Effector CD4-positive, alpha-beta T cell (primary cell): Measurements from ENCODE around the gene ZP4. TPM values are rescaled to one million over a fixed set of nuclear protein-coding genes. Genes with fewer than 3 reads are reported as not detected.

Experiments
- DNase-seq: peaks from one replicate; pipeline ENCODE4 v3.0.0-alpha.2; 2020
- total RNA-seq: gene quantifications from one replicate; lab custom pipeline; 2026; lab: John Stamatoyannopoulos, UW

ZP4 gene, protein sequence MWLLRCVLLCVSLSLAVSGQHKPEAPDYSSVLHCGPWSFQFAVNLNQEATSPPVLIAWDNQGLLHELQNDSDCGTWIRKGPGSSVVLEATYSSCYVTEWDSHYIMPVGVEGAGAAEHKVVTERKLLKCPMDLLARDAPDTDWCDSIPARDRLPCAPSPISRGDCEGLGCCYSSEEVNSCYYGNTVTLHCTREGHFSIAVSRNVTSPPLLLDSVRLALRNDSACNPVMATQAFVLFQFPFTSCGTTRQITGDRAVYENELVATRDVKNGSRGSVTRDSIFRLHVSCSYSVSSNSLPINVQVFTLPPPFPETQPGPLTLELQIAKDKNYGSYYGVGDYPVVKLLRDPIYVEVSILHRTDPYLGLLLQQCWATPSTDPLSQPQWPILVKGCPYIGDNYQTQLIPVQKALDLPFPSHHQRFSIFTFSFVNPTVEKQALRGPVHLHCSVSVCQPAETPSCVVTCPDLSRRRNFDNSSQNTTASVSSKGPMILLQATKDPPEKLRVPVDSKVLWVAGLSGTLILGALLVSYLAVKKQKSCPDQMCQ
- not detected for total RNA-seq

DNA sequence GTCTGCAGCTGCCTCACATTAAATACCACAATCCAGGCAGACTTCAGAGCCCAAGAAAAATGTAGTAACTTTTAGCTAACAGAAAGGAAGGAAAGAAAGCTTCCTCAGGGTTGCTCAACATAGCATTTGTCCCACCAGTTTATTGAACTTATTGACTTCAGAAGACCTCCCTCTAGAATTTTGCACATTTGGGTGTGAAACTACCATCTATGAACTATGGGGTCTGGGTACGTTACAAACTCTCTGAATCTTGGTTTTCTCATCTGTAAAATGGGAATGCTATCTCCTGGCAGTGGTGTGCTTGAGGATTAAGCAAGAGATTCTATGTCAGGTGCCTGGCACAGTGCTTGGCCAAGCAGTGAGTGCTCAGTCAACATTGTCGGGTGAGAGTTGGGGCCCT, at the start of gene ZP4:
TSS of gene ZP4 (minus strand) at position 101 of the 400 bp plus-strand sequence. CDS start 287 bp downstream, outside the sequence.
- DNase-seq = no peak

DNA sequence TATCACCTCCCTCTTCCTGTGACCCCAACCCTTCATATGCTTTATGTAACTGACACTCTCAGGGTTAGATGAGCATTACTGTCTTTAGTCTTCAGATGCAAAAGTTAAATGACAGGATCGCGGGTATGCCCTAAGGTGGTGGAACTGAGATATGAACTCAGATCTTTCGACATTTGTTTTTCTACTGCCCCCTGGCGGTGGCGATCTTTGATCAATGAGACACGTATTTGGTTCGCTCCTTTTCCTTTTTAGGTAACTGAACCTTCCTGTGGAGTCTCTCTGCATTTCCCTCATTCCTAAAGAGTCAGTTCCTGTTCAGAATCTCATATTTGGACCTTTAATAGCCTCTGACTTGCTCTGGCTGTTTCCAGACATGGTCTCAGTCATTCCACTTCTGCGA, 47.8 kb upstream of the ZP4 start:
- no peak for DNase-seq

- no peak for DNase-seq
Observed at GRCh38 chr1:237938068-237938467, 47.3 kb upstream of the ZP4 start.

GRCh38 chr1:237932816-237933215, 42.1 kb upstream of the ZP4 start:
- no peak for DNase-seq

- no peak for DNase-seq
Observed at GRCh38 chr1:237931581-237931980, 40.9 kb upstream of the ZP4 start.

- DNase-seq = no peak
Observed at GRCh38 chr1:237927198-237927597, 36.5 kb upstream of the ZP4 start.

DNA sequence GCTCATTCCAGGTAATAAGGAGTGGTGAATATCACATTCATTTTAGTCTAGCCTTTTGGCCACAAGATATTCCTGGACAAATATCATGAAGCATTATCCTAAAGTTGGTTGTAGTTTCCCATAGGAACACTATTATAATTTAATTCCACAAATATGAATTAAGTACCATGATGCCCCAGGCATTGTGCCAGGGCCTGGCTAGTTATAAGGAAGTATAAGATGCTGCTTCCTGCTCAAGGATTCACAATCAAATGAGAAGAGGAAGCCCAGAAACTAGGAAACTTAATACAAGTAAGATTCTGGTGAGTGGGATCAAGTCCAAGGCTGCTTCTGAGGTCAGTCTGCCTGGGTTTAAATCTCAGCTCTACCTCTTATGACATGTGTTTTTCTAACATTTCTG, 30.6 kb upstream of the ZP4 start:
- no peak for DNase-seq

GRCh38 chr1:237913345-237913744, 22.6 kb upstream of the ZP4 start:
- no peak for DNase-seq

DNA sequence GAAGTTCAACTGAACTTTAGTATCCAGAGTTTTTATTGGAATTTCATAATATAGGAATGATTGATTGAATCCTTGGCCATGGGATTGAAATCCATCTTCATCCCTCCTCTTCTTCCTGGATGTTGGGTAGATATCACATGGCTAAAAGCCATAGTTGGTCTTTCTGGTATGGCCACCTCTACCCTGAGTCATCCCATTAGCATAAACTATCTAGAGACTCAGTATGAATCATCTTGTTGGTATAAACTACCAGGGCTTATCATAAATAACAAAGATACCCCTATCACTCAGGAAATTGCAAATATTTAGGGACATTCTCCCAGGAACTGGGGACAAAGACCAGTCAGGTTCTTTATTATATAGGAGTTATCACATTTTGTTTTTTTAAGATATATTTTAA, 21.2 kb upstream of the ZP4 start:
- no peak for DNase-seq

- DNase-seq = no peak
Observed at GRCh38 chr1:237910834-237911233, 20.1 kb upstream of the ZP4 start.

DNA sequence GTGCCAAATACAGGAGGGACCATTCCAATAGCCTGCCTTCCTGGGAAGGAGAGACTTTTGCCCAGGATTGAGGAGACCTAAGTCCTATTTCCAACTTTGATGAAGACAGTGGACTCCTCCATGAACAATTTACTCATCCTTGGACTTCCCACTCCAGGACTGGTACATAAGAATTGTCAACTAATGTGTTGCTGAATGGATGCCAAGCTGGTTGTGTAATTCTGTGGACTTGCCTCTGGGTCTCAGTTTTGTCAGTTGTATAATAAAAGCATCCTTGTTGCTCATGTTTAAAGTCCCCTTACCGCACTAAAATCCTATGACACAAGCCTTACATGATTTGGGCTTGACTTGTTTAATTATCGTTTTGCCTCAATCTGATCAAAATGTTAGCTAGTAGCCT, 13.2 kb upstream of the ZP4 start:
- no peak for DNase-seq

DNA sequence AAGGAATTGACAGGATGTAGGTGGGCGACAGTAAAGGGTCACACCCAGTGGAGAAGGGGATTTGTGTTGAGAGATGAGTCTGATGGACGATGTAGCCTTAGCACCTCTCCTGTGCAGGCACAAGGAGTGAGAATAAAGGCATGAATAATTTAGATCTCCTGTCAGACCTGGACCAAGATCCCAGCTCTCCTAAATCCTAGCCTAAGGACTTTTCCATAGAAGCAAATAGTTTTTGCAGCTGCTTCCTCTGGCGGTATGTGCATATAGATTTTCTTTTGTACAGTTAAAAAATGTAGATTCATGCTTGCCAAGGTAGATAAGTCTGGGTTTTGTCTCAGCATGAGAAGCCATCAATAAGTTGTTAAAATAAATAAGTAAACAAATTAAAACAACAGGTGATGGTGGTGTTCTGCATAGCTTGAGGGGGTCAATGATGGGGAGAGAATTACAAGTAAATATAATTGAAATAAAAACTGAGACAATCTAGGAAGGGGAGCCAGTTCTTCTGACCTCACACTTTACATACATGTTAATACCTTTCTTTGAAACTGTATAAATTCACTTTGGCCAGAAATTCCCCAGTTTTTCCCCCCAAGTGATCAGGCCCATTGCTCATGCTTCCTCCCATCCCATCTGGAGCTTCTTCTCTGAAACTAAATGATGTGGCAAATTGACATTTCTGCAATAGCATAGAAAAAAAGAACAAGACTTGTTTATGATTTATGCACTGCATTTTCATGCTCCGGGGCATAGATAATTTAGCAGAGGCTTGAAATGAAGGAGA, 12.4 kb upstream of the ZP4 start:
- no peak for DNase-seq

DNA sequence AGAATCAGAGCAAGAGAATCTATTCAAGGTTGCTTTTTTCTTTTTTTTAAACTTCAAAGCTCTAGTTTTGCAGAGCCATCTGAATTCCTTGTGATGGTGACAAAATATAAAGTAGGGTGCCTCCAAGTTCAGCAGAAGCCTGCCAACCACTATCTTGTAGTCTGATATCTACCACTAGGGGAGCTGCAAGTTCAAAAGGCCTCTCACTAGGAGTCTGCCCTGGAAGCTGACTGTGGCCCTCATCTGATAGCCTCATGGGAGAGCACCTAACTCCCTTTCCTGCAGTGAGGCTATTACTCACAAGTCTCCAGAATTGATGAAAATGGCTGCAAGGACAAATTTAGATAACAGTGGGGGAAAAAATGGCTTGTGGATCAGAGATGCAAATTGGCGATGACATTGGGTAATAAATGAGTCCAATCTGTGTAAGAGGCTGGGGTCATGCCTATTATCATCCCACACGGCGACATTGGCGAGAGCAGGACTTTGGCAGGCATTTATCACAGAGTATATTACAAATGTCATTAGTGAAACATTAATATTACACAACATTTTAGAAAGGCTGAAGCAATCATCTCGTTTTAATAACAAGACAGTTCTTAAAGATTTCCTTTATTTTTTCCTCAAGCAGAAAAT, 10.7 kb upstream of the ZP4 start:
- DNase-seq = no peak

GRCh38 chr1:237895630-237896029, 4.9 kb upstream of the ZP4 start:
- no peak for DNase-seq

- DNase-seq = no peak
Observed at GRCh38 chr1:237894131-237894530, 3.4 kb upstream of the ZP4 start.

DNA sequence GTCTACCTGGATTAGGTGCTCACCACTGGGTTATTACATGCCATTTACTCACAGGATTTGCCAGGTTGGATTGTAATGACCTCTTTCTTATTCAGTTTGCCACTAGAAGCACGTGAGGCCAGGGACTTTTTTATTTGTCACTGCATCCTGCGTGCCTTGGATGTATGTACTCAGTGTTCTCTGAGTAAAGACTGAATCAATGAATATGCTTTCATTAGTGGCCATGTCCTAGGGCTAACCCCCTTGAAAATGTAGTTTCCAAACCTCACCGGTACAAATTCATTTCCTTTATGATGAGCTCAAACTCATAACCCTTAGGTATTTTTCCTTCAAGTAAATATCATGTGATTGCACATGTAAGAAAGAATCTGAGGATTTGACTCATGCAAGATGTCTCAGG, 1.3 kb upstream of the ZP4 start:
- DNase-seq = no peak

DNA sequence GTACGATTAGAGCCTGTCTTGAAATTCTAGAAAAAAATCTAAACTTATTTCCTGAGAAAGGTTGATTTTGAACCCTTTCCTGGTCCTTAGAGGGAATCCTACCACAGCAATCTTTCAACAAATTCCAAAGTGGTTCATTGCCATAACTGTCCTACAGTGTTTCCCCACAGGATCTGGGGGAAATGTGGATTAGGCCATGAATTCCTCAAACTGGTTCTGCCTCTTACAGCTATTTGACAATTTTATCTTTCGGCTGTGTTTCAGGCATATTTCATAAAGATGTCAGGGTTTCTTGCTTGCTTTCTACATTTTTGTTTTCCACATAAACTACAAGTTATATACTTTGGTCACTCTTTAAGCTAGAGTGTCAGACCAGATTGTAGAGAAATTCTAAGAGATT, 544 bp upstream of the ZP4 start:
- DNase-seq = no peak

DNA sequence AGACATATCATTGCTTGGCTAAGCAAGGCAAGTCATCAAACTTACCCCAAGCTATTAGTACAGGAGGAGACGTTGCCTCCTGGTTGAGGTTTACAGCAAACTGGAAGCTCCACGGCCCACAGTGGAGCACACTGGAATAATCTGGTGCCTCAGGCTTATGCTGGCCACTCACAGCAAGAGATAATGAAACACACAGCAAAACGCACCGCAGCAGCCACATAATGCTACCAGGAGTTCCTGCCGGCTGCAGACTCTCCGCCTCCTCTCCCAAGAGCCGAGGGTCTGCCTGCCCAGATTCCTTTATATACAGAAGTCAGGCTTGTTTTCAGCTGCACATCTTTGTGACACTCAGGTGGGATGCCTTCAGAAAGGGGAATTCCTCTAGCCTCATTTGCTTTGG, 306 bp downstream of the ZP4 start:
- no peak for DNase-seq

- DNase-seq = no peak
Observed at GRCh38 chr1:237888143-237888542, 2.6 kb downstream of the ZP4 start.

DNA sequence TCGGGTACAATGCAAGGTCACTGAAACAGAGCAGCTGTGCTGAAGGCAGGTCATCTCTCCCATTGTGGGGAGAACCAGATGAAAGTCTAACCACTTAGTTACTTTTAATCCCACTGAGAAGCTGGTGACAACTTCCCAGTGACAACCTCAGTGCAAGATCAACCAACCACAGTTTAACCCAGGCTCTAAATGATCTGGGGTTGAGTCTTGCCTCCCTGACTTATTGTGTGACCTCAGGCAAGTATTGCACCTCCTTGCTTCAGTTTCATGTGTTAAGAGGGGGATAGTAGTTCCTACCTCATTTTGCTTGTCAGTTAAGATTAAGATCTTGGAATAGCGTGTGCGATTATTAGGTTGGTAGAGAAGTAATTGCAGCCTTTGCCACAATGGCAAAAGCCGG, 3.2 kb downstream of the ZP4 start:
- no peak for DNase-seq

DNA sequence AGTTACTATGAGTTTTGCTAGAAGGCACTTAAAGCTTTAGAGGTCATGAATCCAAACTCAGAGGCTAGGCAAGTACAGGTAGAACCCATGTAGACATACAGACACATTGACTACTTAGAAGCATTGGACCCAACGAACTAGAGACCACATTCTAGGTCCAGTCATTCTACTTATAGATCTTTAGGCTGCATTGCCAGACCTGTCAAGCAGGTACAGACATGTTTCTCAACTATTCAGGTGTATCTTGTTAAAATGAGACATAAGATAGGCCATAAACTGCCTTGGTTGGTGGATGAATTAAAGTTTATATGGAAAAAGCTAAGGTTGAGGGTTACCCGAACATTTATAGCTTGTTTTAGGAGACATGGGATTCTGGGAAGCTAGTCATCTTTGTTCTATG, 6.5 kb downstream of the ZP4 start:
- no peak for DNase-seq

DNA sequence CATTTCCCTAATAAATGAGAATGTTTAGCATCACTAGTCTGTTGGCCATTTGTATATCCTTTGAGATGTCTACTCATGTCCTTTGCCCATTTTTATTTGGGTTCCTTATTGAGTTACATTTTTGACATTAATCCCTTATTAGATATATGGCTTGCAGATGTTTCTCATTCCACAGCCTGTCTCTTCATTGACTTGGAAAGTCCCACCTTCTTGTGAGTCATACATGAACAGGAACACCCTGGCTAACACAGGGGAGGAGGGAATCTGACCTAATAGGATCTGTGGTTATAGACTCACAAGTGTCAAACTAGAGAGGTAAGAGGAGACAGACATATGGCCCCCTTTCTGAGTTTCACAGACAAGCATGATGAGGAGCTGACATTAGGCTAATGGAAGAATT, 11.5 kb downstream of the ZP4 start:
- DNase-seq = no peak

DNA sequence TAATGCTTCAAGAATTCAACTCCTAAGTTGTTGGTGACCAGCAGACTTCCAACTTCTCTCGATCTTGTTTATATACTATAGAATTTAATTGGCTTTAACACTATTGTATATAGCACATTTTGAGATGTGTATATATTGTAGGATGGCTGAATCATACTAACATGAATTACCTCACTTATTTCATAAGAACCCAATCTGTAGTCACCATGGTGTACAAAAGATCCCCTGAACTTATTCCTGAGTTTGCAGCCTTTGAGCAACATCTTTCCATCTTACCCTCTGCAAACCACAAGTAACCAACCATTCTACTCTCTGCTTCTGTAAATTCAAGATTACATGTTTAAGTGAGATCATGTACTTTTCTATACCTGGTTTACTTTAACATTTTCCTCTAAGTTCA, 12.3 kb downstream of the ZP4 start:
- no peak for DNase-seq

DNA sequence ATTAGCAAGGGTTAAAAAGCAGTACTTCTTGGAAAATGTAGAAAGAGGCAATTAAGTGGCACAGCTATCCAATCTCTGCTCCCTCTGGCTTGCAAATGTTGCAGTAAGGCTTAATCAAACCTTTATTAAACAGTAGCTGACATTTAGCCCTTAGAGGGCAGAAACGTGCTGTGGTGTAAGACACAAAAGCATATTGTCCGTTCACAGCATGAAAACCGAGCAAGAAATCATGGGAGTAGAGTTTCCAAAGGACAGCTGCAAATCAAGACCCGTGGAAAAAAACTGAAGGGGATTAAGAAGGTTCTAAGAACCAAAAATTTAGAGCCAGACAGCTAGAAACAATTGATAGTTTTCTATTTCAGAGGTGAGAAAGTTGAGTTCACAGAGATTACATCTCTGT, 13.1 kb downstream of the ZP4 start:
- DNase-seq = no peak
